Fibroblast of villous mesenchyme (primary cell): Measurements from ENCODE around the gene ZNF579. TPM values are rescaled to one million over a fixed set of nuclear protein-coding genes. Genes with fewer than 3 reads are reported as not detected.

Experiments used
- DNase-seq: peaks from one replicate; pipeline ENCODE4 v3.0.0-alpha.2; 2010; ENCODE audit warnings: low read depth
- H3K4me3 ChIP-seq: 2 replicates; pipeline ENCODE4 v1.5.1; 2011; ENCODE audit warnings: low read depth, mild to moderate bottlenecking, low read length
- CTCF ChIP-seq: IDR thresholded peaks from 2 replicates; pipeline ENCODE4 v1.5.1; 2012; ENCODE audit warnings: low read depth, mild to moderate bottlenecking, low read length; ENCODE audit not compliant: insufficient read depth
- total RNA-seq: library from RNA; depleted of rRNA; stranded (reverse); fragments of >200 nt; gene quantifications from 2 replicates; pipeline ENCODE4 v1.2.3, GENCODE V29; 2012

ZNF579 gene
- total RNA-seq, 1 donor: 5.6 TPM

GRCh38 chr19:55617426-55617825 lies 36.8 kb upstream of the ZNF579 start:
- DNase-seq: no peak
- no peak overlapping the region for H3K4me3 ChIP-seq
- no peak for TF ChIP-seq CTCF

- H3K4me3 ChIP-seq: no peak overlapping the region
- no peak for TF ChIP-seq CTCF
- no peak for DNase-seq
Measured at GRCh38 chr19:55616395-55616875, 35.8 kb upstream of the ZNF579 start.

- TF ChIP-seq CTCF: no peak
- no peak for DNase-seq
- no peak overlapping the region for H3K4me3 ChIP-seq
Measured at GRCh38 chr19:55615543-55616394, 35.1 kb upstream of the ZNF579 start.

GRCh38 chr19:55614711-55615542 lies 34.3 kb upstream of the ZNF579 start:
- no peak for TF ChIP-seq CTCF
- no peak for DNase-seq
- H3K4me3 ChIP-seq: no peak overlapping the region

- no peak overlapping the region for H3K4me3 ChIP-seq
- no peak for TF ChIP-seq CTCF
- DNase-seq: no peak
Measured at GRCh38 chr19:55613930-55614710, 33.5 kb upstream of the ZNF579 start.

GRCh38 chr19:55613396-55613795 lies 32.7 kb upstream of the ZNF579 start:
- TF ChIP-seq CTCF: no peak
- no peak for DNase-seq
- no peak overlapping the region for H3K4me3 ChIP-seq
